Measurements from ENCODE around the gene OR10A3.

The OR10A3 gene

DNA sequence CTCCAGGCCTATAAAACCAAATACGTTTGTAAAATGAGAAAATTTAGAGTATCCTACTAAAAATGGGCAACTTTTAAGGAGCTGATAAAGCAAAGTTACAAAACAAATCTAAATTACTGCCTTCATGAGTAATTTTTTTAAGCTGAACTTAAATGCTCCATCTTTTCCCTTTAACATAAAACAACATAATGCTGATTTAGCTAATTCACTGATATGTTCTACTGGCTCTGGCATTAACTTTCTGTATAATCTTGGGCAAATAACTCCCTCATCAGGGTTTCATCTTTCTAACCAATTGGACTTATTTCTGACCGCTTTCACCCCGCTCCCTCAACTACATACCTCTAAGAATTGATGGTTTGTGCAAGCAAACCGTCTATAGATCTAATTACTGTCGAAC lies 362 bp downstream of the OR10A3 start:
- DNase-seq (ENCODE audit: low read depth in 1 of 2, low spot score in 1 of 2): no peak

DNA sequence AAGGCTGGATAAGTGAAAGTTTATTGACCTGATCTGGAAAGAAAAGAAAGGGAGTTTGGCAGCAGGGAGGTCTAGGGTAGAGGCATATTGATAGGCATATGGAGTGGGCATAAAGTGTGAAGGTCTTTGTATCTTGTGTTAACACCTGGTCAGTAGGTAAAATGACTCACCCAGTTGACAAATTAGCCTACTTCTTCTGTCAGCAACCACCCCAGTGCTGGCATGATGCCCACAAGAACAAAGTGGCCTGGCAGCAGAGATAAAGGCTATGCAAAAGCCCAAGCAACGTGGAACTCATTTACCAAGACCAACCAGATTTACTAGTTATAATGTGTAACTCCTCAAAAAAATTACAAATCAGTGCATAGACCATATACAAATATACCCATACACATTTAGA lies 4.9 kb downstream of the OR10A3 start:
- no peak for DNase-seq (ENCODE audit: low read depth in 1 of 2, low spot score in 1 of 2)

DNA sequence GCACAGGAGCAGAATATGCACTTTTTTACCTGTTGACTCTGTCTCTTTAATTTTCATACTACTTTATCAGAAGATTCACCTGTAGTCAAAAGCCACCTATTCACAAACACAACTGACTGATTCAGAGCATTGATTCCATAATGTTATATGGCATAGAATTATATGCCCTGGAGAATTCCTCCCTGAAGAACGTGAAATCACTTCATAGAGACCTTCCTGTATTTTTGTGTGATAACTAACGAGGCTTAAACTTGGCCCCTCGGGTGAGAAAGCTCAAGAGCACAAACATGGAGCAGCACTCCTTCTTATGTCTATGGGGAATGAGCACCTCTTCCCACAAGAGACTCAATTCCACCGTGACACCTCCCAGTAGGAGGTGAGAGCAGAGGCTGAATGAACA lies 10.3 kb downstream of the OR10A3 start, which contains the start of gene OR10A6:
TSS of gene OR10A6 (minus strand) at position 101 of the 400 bp plus-strand sequence. CDS start 2,606 bp downstream, outside the sequence.
- no peak for DNase-seq (ENCODE audit: low read depth in 1 of 2, low spot score in 1 of 2)

DNA sequence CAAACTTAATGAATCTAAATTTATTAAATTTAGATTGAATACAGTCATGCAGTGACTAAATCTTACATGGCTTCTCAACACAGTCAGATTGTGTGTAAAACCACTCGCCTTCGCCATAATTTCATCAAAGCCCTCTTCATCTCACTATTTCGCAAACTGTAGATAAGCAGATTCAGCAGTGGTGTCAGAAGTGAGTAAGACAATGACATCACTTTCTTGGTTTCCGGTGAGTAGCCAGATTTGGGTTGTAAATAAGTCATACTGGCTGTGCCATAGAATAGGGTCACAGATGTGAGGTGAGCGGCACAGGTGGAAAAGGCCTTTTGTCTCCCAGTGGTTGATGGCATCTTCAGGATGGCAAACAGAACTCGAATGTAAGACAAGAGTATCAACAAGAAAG lies 13.9 kb downstream of the OR10A3 start:
- DNase-seq (ENCODE audit: low read depth in 1 of 2, low spot score in 1 of 2): no peak

DNA sequence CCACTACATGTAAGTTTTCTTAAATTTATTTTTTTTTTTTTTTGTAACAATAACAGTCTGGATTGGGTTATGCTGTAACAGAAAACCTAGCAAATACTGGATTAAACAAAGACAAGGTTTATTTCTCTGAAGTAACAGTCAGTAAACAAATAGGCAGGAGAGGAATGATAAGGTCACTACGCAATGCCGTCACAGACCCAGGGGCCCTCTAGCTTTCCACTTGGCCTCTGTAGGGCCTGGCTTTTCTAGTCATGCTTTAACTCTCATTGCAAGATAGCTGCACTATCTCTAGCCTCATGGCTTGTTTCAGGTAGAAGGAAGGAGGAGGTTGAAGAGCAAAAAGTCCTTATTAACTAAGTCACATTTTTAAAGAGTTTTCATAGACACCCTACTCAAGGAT lies 17.0 kb downstream of the OR10A3 start:
- DNase-seq (ENCODE audit: low read depth in 1 of 2, low spot score in 1 of 2): no peak

DNA sequence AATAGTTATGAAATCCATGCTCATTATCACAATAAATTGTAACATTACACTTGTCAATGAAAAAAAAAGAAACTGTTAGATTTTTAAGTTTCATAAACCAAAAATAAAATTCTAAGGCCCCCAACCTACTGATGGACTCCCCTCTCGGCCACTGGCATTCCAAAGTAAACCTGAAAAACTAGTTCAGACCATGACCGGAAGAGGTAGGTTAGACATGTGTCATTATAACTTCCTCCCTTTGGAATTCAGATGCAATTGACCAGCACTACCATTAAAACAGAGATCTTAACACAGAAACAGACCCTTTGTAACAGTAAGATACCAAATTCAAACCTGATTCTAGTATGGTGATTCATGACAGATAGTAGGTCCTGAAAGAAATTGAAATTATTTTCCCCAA lies 23.4 kb downstream of the OR10A3 start:
- no peak for DNase-seq (ENCODE audit: low read depth in 1 of 2, low spot score in 1 of 2)

DNA sequence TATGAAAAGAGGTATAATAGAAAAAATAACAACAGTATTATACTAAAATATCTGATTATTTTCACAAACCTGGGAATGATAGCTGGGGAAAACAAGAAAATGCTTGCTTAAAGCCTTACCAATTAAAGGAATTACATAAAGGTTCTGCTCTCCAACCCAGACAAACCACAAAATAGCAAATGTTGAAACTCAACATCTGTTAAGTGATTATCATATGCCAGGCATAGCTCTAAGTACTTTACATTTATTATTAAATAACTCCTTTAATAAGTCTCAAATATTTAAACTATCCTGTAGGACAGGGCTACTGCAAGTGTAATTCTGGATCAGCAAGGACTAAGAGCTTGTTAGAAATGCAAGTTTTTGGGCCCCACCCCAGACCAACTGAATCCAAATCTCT lies 30.5 kb downstream of the OR10A3 start:
- DNase-seq (ENCODE audit: low read depth in 1 of 2, low spot score in 1 of 2): no peak

DNA sequence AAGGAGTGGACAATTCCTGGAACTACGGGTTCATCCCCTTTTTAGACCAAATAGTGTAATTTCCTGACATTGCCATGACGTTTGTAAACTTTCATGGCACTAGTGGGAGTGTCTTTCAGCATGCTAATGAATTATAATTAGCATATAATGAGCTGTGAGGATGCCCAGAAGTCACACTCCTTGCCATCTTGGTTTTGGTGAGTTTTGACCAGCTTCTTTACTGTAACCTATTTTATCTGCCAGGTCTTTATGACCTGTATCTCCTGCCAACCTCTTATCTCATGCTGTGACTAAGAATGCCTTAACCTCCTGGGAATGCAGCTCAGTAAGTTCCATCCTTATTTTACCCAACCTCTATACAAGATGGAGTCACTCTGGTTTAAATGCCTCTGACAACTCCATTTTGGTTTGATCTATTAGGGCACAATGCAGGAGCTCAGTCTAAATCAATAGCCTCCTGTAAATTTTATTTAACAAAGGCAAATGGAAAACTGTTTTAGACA lies 31.2 kb downstream of the OR10A3 start:
- no peak for DNase-seq (ENCODE audit: low read depth in 1 of 2, low spot score in 1 of 2)

DNA sequence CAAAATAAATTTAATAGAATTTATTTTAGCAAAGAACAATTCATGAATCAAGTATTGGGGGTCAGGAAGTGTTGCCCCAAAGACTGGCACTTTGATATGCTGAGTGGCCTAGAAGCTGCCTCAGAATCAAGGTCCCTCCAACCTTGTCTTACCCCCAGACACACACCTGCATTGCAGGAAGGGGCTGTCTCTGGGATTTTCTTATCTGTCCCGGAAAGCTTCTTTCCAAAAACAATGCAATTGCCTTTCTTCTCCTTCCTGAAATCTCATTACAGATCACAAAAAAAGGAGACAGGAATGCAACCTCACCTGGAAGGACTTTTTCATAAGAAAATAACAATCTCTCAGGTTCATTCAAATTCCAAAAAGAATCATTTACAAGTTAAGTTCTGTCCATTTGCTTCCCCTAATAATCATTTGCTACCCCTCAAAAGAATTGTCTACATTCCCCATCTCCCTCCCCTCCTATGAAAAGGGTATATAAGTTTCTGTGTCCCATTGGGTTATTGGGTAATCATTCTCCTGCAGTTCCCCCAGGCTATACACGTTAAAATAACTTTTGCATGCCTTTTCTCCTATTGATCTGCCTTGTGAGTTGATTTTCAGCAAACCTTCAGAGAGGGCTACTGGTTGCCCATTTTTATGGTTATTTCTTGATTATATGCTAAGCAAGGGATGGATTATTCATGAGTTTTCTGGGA lies 31.8 kb downstream of the OR10A3 start:
- no peak for DNase-seq (ENCODE audit: low read depth in 1 of 2, low spot score in 1 of 2)

DNA sequence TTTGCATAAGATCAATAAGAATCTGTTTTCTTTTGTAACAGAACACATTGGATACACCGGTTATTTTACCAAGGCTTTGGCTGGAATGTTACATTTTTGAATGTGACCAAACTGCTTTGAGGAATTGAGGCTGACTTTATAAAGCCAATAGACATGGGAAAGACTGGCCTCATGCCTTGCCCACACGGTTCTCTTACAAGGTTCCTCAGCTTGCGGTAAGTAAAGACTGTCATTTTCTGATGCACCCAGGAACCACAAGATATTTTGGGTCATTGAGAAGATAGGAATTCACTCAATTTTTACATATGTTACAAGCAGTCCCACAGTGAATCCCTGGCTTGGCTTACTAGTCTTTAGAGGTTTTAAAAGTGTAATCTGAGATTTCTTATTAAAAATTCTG lies 34.4 kb downstream of the OR10A3 start:
- no peak for DNase-seq (ENCODE audit: low read depth in 1 of 2, low spot score in 1 of 2)

DNA sequence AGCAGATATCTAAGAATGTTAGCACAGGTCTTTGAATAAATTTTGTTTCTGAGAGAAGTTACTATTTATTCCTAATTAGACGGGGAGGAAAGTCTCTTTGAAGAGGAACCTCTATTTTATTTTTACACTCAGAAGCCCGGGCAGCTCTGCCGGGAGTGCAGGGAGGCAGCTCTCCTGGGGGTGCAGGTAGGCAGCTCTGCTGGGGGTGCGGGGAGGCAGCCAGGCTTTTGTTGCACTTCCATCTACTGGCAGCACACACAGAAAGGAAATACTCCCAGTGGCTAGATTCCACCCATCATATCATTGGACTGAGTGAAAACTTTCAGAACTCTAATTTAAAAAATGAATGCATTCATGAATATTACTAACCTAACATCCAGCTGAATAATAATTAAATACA lies 35.0 kb downstream of the OR10A3 start:
- DNase-seq (ENCODE audit: low read depth in 1 of 2, low spot score in 1 of 2): no peak

DNA sequence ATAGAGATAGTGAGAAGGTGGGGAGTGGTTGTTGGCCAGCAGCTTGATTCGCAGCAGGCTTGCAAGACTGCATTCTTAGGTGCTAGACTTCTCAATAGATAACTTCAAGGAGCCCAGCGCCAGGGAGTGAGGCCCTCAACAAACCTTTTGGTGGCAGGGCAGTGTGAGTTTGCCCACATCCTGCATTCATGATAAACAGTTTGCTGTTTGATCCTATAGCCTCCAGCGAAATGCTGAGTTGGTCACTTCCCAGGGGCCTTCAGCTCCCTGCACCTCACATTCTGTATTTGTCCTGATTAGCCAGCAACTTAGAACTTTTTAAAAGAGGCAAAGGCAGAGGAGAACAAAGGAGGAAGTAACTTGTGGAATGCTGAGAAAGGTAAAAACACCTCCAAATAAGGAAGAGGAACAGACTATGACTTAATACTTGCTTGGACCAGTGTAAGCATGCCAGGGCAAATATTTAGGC lies 35.5 kb downstream of the OR10A3 start:
- no peak for DNase-seq (ENCODE audit: low read depth in 1 of 2, low spot score in 1 of 2)

DNA sequence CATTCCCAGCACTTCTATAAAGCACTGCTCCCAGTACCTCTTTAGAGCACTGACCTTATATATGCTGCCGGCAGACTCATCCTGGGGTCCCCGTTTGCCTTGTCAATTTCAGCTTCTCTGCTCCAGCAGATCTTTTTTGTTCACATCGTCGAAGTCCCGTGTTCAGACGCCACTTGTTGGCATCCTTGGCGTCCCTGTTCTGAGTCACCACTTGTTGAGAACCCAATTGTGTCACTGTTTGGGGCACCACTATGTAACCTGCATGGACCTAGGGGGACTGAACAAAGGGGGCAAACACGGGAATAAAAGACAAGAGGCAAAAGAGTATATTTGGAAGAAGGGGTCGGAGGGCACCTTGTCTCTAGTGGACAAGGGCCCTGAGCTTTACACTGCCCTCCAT lies 36.0 kb downstream of the OR10A3 start:
- DNase-seq (ENCODE audit: low read depth in 1 of 2, low spot score in 1 of 2): no peak

DNA sequence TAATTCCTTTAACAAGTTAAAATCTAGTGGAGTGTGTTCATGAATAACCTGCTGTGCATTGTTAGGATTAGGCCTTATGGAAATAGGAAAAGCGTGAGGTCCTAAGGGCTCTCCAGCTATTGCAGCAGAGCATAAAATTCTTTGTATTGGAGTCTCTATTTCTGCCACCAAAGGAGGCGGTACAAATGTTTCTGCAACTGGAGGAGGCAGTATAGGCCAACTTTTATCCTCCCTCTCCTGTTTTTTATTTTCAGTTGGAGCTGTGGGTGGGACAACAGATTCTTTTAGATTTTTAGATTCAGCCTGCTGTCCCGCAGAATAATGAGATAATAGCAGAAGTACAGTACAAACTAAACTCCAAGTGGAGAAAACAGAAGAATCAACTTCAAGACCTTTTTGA lies 36.6 kb downstream of the OR10A3 start:
- no peak for DNase-seq (ENCODE audit: low read depth in 1 of 2, low spot score in 1 of 2)

DNA sequence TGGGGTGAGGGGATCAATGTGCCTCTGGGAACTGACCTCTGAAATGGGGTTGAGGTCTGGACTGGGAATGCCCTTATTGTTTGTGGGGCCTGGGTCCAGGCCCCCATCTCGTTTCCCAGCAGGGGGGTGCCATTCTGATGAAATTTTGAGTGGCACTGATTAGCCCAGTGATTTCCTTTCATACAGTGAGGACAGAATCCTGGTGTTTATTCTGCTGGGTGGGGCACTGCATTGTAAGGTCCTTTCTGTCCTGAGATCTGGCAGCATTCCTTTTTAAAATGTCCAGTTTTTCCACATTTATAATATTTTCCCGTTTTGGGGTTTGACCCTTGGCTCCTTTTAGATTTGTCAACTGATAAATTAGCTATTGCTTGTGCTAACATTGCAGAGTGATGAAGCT lies 37.6 kb downstream of the OR10A3 start:
- DNase-seq (ENCODE audit: low read depth in 1 of 2, low spot score in 1 of 2): no peak

DNA sequence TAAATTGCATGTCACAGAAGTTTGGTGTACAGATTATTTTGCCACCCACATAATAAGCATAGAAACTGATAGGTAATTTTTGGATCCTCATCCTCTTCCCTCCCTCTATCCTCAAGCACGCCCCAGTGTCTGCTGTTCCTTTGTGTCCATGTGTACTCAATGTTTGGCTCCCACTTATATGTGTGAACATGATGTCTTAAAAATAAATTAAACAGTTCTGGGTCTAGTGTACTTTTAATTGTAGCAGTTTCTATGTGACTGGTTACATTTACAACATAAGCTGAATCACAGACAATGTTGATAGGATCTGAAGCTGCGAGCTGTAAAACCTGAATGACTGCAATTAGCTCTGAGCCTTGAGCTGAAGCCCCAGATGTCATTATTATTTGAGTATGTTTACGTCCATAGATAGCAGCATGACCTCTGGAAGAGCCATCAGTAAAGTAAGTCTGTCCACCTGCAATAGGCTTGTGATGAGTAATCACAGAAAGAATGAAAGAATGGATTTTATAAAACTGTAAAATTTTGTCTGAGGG lies 40.1 kb downstream of the OR10A3 start:
- no peak for DNase-seq (ENCODE audit: low read depth in 1 of 2, low spot score in 1 of 2)

DNA sequence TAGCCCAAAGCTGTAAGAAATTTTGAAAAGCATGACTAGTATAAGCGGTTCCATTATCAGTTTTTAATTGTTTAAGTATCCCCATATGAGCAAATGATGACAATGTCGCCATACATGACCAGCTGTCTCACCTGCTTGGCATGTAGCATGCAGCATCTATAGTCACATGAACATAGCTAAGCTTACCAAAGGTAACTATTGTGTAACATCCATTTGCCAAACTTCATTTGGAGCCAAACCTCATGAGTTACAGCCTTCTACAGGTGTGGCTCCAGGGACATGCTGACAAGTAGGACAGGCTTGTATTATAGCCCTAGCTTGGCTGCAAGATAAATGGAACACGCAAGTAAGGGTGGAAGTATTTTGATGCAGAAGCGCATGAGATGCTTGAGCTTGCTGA lies 40.8 kb downstream of the OR10A3 start:
- no peak for DNase-seq (ENCODE audit: low read depth in 1 of 2, low spot score in 1 of 2)

DNA sequence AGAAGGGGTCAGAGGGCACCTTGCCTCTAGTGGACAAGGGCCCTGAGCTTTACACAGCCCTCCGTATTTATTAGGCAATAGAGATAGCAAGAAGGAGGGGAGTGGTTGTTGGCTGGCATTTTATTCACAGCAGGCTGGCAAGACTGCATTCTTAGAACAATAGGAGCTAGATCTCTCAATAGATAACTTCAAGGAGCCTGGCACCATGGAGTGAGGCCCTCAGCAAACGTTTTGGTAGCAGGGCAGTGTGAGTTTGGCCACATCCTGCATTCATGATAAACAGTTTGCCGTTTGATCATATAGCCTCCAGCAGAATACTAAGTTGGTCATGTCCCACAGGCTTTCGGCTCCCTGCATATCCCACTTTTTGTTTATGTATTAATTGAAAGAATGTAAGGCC lies 42.1 kb downstream of the OR10A3 start:
- no peak for DNase-seq (ENCODE audit: low read depth in 1 of 2, low spot score in 1 of 2)

DNA sequence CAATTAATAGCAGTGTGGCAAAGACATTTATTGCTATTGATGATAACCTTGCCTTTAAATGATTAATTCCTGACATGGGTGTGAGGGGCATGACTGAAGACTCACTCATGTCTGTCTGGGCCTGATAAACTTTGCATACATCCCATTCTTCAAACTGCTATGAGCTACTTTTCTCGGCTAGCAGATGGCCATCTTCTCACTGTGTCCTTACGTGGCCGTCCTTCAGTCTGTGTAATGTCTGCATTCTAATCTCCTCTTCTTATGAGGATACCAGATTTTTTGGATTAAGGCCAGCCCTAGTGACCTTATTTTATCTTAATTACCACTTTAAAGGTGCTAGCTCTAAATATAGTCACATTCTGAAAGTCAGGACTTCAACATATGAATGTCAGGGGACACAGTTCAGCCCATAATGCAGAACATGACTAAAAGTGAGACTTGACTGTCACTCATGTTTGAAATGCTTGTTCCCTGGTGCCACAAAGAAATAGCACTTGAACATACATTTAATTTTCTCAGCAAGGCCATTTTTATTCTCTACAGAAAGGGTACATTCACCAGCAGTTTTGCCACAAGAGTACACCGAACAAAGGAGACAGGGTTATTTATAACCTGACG lies 42.7 kb downstream of the OR10A3 start:
- no peak for DNase-seq (ENCODE audit: low read depth in 1 of 2, low spot score in 1 of 2)

DNA sequence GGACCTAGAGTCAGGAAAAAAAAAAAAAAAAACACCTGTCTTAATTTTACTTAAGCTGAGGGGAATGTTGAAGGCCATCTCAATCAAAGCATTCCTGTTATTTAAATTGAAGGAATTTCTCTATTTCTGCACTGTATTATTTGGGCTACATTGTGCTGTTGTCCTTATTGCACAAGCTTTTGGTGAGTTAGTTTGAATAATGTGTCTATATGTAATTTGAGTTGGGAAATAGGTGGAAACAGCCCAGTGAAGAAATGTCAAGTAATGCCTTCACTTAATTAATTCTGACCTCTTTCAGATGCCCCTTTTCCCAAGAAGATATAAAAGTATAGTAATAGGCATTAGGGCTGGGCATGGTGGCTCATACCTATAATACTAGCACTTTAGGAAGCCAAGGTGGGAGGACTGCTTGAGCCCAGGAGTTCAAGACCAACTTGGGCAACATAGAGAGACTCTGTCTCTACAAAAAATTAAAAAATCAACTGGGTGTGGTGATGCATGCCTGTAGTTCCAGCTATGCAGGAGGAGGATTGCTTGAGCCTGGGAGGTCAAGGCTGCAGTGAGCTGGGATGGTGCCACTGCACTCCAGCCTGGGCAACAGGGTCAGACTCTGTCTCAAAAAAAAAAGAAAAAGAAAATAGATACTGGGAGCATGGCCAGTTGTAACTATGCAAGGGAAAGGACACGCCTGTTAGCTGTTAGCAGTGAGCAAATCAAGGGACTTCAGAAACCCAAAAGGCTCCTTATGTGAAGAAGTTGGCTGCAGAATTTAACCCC lies 45.3 kb downstream of the OR10A3 start:
- DNase-seq (ENCODE audit: low read depth in 1 of 2, low spot score in 1 of 2): no peak

DNA sequence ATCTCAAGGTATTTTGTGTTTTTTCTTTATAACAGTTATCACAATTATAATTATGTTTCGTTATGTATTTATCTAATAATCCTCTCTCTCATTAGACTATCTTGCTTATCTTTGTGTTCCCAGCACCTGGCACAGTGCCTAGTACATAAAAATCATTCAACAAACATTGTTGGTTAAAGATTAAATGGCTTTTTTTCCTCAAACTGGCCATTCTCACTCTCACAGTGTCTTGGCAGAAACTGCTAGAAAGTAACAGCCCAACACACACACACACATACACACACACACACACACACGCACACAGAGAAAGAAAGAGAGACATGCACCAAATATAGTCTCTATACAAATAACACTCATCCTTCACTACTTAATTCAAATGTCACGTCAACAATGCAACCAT lies 47.3 kb downstream of the OR10A3 start:
- DNase-seq (ENCODE audit: low read depth in 1 of 2, low spot score in 1 of 2): no peak

DNA sequence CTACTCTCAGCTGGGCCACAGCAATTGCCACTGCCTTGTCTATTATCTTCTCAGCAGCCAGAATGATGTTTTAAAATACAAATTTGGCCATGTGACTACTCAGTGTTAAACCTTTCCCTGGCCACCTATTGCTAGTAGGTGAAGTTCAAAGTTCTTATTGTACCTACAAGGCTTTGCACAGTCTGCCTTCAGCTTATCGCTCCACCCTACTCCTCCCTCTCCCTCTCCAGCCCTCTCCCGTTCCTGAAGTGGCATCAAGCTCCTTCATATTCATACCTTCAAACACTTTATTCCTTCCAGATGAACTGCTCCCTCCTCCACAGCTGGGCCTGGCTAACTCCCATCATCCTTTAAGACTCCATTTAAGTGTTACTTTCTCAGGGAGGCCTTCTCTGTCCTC lies 47.7 kb downstream of the OR10A3 start:
- DNase-seq (ENCODE audit: low read depth in 1 of 2, low spot score in 1 of 2): no peak

Measured in activated CD4-positive, alpha-beta T cell treated with anti-CD3 and anti-CD28 coated beads, Interleukin-2, amount 50 U/mL, for 24 hours (primary cell).